ENCODE measurements around the gene ZNF582.

- TF ChIP-seq CTCF (IDR thresholded peaks at IDR 0.05 in 4 of 5, conservative IDR thresholded peaks at IDR 0.05 in 1 of 5) (no peak), POLR2A (IDR thresholded peaks at IDR 0.05) (no peak)
Measured at GRCh38 chr19:56403764-56404704, 10.7 kb upstream of the ZNF582 start, which contains the start of gene ZNF583.

Measured in gastrocnemius medialis (tissue), 4 donors.